ENCODE measurements around the gene MYL5. TPM values are rescaled to one million over a fixed set of nuclear protein-coding genes. Genes with fewer than 3 reads are reported as not detected.

The MYL5 gene
- total and polyA plus RNA-seq, 10 of the 15 experiments (the other 5 are each of a cell fraction or from before 2014, with no cell fraction given) = 1.2 to 13.8 (median 7.1) TPM

DNA sequence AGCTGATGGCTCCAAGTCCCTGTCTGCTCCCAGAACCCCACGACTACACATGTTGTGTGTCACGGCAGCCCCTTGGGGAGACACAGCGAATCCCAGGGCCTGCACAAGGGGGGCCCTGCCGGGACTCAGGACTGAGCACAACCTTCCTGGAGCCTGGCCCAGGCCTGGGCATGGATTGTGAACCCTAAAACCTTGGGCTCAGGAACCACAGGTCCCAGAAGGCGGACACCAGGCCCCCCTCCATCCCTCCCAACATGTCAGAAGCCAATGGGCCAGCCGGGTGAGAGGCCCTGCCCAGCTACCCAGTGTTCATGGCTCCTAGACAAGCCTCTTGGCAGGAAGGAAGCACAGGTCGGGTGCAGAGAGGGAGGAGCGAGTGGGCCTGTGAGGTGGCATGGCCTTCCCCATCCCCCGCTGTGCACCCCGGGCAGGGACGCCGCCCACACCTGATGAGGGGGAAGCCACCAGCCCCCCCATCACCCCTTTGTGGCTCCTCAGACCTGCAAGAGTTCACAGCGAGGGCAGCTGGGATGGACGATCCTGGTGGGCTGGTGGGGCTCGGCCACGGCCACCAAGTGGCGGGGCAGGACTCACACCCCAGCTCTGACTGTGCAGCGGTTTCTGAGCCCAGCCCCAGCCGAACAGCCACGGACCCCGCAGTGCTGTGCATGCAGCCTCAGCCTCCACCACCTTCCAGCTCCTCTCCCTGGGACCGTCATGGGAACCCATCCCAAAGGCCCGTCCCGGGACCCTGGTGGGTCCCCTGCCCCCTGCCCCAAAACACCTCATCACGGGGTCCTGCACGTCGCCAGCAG is 45.3 kb upstream of the MYL5 start:
- H3K27ac ChIP-seq (ENCODE audit: control insufficient read depth, insufficient read depth) = no peak overlapping the region
- no peak overlapping the region for H3K4me3 ChIP-seq
- no peak overlapping the region for H2AFZ ChIP-seq (ENCODE audit: control insufficient read depth, low read depth, low read length)
- in situ Hi-C loops (cut with MboI) (no loop called here), intact Hi-C loops (cut with micrococcal nuclease; ENCODE audit: unreplicated experiment) (no loop called here)
- no peak overlapping the region for H3K9ac ChIP-seq (ENCODE audit: control insufficient read depth, insufficient read depth, low read length)
- WGBS (ENCODE audit: insufficient coverage, insufficient replicate concordance, low lambda C conversion rate, missing lambda C conversion rate) = 52% methylated on average over 26 of the region's 27 CpGs
- BruUV-seq (replicated peaks) = no TSS peak
- no peaks in the 10 kb centered on the region for H3K79me2 ChIP-seq (ENCODE audit: control insufficient read depth, insufficient read depth, low read length)
- ATAC-seq = no peak
- H3K4me2 ChIP-seq (ENCODE audit: control insufficient read depth, insufficient read depth) = no peak overlapping the region
- H3K4me1 ChIP-seq (ENCODE audit: control insufficient read depth, insufficient read depth, low read length) = no peaks in the 10 kb centered on the region
- H4K20me1 ChIP-seq (ENCODE audit: control insufficient read depth, insufficient read depth) = no peaks in the 10 kb centered on the region
- no peaks in the 10 kb centered on the region for H3K36me3 ChIP-seq (ENCODE audit: control insufficient read depth in 2 of 2, insufficient read depth in 2 of 2, low read length in 1 of 2)
- SMC1A ChIA-PET (ENCODE audit: uncharacterized antibody, unreplicated experiment) = interaction anchor here (0.5 kb wide), 1 partner anchor 10 kb away, joined by 3 read pairs; no protein-coding TSS in a partner anchor
- peaks cover 3% of the 10 kb centered on the region; the same call in 2 of the 3 replicates for H3K9me3 ChIP-seq (replicated peaks; ENCODE audit: control insufficient read depth, insufficient read depth, low read length)
- RAD21 ChIA-PET (ENCODE audit: unreplicated experiment) = no interaction called here
- no peak for FAIRE-seq
- H3K27me3 ChIP-seq (replicated peaks in 1 of 2; ENCODE audit: control insufficient read depth in 2 of 2, insufficient read depth in 2 of 2, low read length in 1 of 2) = no peaks in the 10 kb centered on the region
- no peak for DNase-seq (ENCODE audit: low read depth, low spot score)
- POLR2A ChIA-PET = no interaction called here
- CTCF ChIA-PET = no interaction called here
- TF ChIP-seq, protein P1, sequence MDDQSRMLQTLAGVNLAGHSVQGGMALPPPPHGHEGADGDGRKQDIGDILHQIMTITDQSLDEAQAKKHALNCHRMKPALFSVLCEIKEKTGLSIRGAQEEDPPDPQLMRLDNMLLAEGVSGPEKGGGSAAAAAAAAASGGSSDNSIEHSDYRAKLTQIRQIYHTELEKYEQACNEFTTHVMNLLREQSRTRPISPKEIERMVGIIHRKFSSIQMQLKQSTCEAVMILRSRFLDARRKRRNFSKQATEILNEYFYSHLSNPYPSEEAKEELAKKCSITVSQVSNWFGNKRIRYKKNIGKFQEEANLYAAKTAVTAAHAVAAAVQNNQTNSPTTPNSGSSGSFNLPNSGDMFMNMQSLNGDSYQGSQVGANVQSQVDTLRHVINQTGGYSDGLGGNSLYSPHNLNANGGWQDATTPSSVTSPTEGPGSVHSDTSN (IDR thresholded peaks at IDR 0.05; ENCODE audit: insufficient replicate concordance, low read depth, low read length) = no peak
- TF ChIP-seq ZBED1 (IDR thresholded peaks at IDR 0.05; ENCODE audit: borderline replicate concordance) = no peak
- TF ChIP-seq DPF2 (IDR thresholded peaks at IDR 0.05) = no peak
- no peak for TF ChIP-seq CBFB (IDR thresholded peaks at IDR 0.05; ENCODE audit: low read depth)
- TF ChIP-seq SMC3 (IDR thresholded peaks at IDR 0.05; ENCODE audit: borderline replicate concordance, low read length) = no peak
- no peak for TF ChIP-seq YY1 (IDR thresholded peaks at IDR 0.05; ENCODE audit: low read depth, low read length)
- TF ChIP-seq EP300 (IDR thresholded peaks at IDR 0.05; ENCODE audit: borderline replicate concordance in 1 of 2, control insufficient read depth in 1 of 2, low read depth in 2 of 2, low read length in 2 of 2) = no peak
- TF ChIP-seq SMARCA5 (IDR thresholded peaks at IDR 0.05) = no peak
- TF ChIP-seq ZBTB33 (IDR thresholded peaks at IDR 0.05) = no peak
- no peak for TF ChIP-seq CHD4 (IDR thresholded peaks at IDR 0.05)
- TF ChIP-seq KLF5 (IDR thresholded peaks at IDR 0.05; ENCODE audit: partially characterized antibody) = no peak
- TF ChIP-seq, protein P2, sequence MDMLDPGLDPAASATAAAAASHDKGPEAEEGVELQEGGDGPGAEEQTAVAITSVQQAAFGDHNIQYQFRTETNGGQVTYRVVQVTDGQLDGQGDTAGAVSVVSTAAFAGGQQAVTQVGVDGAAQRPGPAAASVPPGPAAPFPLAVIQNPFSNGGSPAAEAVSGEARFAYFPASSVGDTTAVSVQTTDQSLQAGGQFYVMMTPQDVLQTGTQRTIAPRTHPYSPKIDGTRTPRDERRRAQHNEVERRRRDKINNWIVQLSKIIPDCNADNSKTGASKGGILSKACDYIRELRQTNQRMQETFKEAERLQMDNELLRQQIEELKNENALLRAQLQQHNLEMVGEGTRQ (IDR thresholded peaks at IDR 0.05; ENCODE audit: borderline replicate concordance, low read depth, low read length) = no peak
- TF ChIP-seq MLLT1 (IDR thresholded peaks at IDR 0.05) = no peak
- no peak for TF ChIP-seq MXI1 (IDR thresholded peaks at IDR 0.05; ENCODE audit: low read depth, low read length)
- TF ChIP-seq JUNB (IDR thresholded peaks at IDR 0.05) = no peak
- TF ChIP-seq ZNF274 (IDR thresholded peaks at IDR 0.05; ENCODE audit: insufficient read depth, insufficient read length) = no peak

Measured in GM12878 (cell line).